HL-60 (cell line): ENCODE data around the gene COX4I1.

ENCODE experiments used
- DNase-seq, 2 experiments: peaks; one replicate each; pipeline ENCODE4 v3.0.0-alpha.2; 2010 to 2020; ENCODE audit warnings: low read depth in 1 of 2, low spot score in 1 of 2
- H3K27ac ChIP-seq: fragments of 250-450 bp; sonication (Bioruptor Pico); replicated peaks from 2 replicates; pipeline ENCODE4 v1.5.1; 2020; ENCODE audit warnings: mild to moderate bottlenecking, moderate library complexity
- H3K27me3 ChIP-seq: fragments of 250-450 bp; sonication (Bioruptor Pico); 2 replicates; pipeline ENCODE4 v1.5.1; 2021; ENCODE audit warnings: mild to moderate bottlenecking, moderate library complexity; ENCODE audit not compliant: insufficient read depth, poor library complexity, severe bottlenecking
- H3K4me3 ChIP-seq: replicated peaks from 2 replicates; pipeline ENCODE4 v1.5.1; 2011; ENCODE audit warnings: mild to moderate bottlenecking, control low read depth, low read length; ENCODE audit not compliant: insufficient read depth
- CTCF ChIP-seq: IDR thresholded peaks from one replicate; pipeline ENCODE4 v1.5.1; 2011; ENCODE audit warnings: low read length, control low read depth, inconsistent platforms; ENCODE audit not compliant: insufficient read depth
- GABPA ChIP-seq: IDR thresholded peaks from 2 replicates; pipeline ENCODE4 v1.6.1; 2012; ENCODE audit warnings: low read depth
- POLR2AphosphoS5 ChIP-seq: IDR thresholded peaks from 2 replicates; pipeline ENCODE4 v1.6.1; 2012; ENCODE audit warnings: low read depth
- SPI1 ChIP-seq: IDR thresholded peaks from 2 replicates; pipeline ENCODE4 v1.6.1; 2012; ENCODE audit warnings: low read depth, mild to moderate bottlenecking, borderline replicate concordance
- TF ChIP-seq, protein P1 (sequence below): IDR thresholded peaks from 2 replicates; pipeline ENCODE4 v1.6.1; 2012; ENCODE audit warnings: low read depth; ENCODE audit not compliant: insufficient replicate concordance

Gene COX4I1

DNA sequence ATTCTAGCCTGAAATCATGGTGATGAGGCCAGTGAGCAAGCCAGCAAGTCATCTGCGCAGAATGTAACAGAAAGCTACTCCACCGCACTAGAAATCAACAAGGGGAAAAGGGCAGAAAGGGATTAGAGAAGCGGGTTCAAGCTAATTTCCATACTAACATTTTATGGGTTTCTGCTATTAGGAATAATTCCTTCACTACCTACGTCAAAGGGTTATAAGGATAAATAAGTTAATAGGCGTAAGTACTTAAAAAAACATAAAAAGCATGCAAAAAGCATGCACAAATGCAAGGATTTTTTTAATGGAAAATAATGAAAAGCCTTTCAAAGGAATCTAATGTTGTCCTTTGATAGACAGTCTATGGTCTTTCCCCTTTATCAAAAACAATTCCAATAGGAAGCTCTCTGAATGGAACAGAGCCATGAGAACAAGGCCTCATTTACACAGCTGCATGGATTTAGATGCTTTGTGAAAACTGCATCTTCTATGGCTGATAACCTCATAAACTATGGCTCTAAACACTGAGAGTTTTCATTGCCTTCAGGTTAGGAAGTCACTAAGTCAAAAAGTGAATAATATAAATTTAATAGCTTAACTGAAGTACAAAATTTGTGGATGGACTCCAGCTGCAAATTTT is 5.7 kb upstream of the COX4I1 start:
- no peak overlapping the region for H3K4me3 ChIP-seq
- no peak overlapping the region for H3K27ac ChIP-seq
- H3K27me3 ChIP-seq, result no peaks in the 10 kb centered on the region
- TF ChIP-seq POLR2AphosphoS5 (no peak), GABPA (no peak), CTCF (no peak), SPI1 (no peak)
- TF ChIP-seq, protein P1, sequence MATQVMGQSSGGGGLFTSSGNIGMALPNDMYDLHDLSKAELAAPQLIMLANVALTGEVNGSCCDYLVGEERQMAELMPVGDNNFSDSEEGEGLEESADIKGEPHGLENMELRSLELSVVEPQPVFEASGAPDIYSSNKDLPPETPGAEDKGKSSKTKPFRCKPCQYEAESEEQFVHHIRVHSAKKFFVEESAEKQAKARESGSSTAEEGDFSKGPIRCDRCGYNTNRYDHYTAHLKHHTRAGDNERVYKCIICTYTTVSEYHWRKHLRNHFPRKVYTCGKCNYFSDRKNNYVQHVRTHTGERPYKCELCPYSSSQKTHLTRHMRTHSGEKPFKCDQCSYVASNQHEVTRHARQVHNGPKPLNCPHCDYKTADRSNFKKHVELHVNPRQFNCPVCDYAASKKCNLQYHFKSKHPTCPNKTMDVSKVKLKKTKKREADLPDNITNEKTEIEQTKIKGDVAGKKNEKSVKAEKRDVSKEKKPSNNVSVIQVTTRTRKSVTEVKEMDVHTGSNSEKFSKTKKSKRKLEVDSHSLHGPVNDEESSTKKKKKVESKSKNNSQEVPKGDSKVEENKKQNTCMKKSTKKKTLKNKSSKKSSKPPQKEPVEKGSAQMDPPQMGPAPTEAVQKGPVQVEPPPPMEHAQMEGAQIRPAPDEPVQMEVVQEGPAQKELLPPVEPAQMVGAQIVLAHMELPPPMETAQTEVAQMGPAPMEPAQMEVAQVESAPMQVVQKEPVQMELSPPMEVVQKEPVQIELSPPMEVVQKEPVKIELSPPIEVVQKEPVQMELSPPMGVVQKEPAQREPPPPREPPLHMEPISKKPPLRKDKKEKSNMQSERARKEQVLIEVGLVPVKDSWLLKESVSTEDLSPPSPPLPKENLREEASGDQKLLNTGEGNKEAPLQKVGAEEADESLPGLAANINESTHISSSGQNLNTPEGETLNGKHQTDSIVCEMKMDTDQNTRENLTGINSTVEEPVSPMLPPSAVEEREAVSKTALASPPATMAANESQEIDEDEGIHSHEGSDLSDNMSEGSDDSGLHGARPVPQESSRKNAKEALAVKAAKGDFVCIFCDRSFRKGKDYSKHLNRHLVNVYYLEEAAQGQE, result no peak
- no peak for DNase-seq

DNA sequence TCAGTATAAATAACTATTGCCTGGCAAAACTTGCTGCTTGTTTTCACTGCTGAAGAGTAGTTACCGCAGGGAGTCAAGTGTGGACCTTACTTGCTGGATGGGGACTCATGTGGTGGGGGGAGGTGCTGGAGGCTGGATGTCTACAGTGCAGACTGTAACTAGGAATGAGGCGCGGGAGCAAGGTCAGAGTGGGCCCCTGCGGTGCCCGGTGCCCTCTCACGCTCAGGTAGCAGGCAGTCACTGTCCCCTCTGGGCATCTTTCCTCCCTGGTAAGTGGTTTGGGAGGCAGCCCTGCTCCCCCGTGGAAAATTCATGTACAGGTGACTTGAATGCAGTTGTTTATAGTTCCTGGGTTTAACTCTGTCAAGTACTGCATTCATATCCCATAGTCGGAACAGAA is 4.8 kb upstream of the COX4I1 start:
- Histone ChIP-seq H3K4me3 (no peak overlapping the region), H3K27ac (no peak overlapping the region)

GRCh38 chr16:85796152-85796551 is 3.3 kb upstream of the COX4I1 start:
- H3K4me3 ChIP-seq, result no peak overlapping the region
- no peaks in the 10 kb centered on the region for H3K27me3 ChIP-seq
- H3K27ac ChIP-seq, result no peak overlapping the region
- TF ChIP-seq GABPA (no peak), CTCF (no peak), SPI1 (no peak), POLR2AphosphoS5 (no peak)
- no peak for DNase-seq

More for the DNA sequence above, 4.8 kb upstream of the COX4I1 start:
- no peaks in the 10 kb centered on the region for H3K27me3 ChIP-seq
- TF ChIP-seq, protein P1, result no peak
- no peak for TF ChIP-seq CTCF
- no peak for TF ChIP-seq POLR2AphosphoS5
- DNase-seq, result no peak

- no peak overlapping the region for H3K27ac ChIP-seq
- TF ChIP-seq GABPA (no peak), CTCF (no peak), SPI1 (no peak), POLR2AphosphoS5 (no peak)
- TF ChIP-seq, protein P1, result no peak
- DNase-seq, result no peak
- no peaks in the 10 kb centered on the region for H3K27me3 ChIP-seq
- no peak overlapping the region for H3K4me3 ChIP-seq
These were observed 2.9 kb upstream of the COX4I1 start for GRCh38 chr16:85796599-85796998.
